Measurements from ENCODE around the gene AUTS2. TPM values are rescaled to one million over a fixed set of nuclear protein-coding genes. Genes with fewer than 3 reads are reported as not detected.

The AUTS2 gene
- total and polyA plus RNA-seq, 2 of the 8 experiments (the other 6 are each of a cell fraction or from before 2014, with no cell fraction given), result 25.9 to 101 TPM

DNA sequence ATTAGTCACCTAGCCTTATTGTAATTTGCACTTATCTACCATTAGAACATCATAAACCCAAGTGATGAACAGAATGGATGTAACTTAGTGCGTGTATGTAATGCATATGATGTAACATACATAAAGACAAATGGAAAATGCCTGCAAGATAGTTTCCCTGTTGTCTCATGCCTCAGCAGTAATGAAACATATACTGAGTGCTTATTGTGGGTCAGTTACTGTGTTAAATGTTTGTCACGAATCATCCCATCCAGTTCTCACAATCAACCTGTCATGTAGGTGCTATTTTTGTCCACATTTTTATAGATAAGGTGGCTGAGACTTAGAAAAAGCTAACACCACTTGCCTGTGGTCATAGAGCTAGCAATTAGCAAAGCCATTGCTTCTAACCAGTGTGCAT is 350.8 kb downstream of the AUTS2 start:
- Histone ChIP-seq H4K5ac (ENCODE audit: insufficient read length, low read depth, low read length) (no peak overlapping the region), H2BK20ac (ENCODE audit: low read length) (no peak overlapping the region), H3K9ac (replicated peaks in 1 of 4; ENCODE audit: extremely low read depth in 1 of 4, low read depth in 3 of 4, low read length in 3 of 4) (no peak overlapping the region), H2BK12ac (ENCODE audit: low read depth, low read length) (no peak overlapping the region), H4K20me1 (replicated peaks in 1 of 2; ENCODE audit: control insufficient read depth in 1 of 2, insufficient read depth in 2 of 2, low read length in 2 of 2) (no peaks in the 10 kb centered on the region), H2BK120ac (replicated peaks; ENCODE audit: low read depth, low read length) (no peak overlapping the region), H3K79me2 (ENCODE audit: control insufficient read depth in 1 of 2, insufficient read depth in 2 of 2, low read length in 2 of 2) (no peaks in the 10 kb centered on the region), H3K9me3 (ENCODE audit: insufficient read depth in 2 of 2, low read depth in 1 of 2, low read length in 1 of 2) (no peaks in the 10 kb centered on the region), H2BK15ac (ENCODE audit: low read length) (no peak overlapping the region), H3K4me2 (ENCODE audit: insufficient read depth in 1 of 2, low read depth in 2 of 2, low read length in 2 of 2) (no peak overlapping the region), H4K91ac (replicated peaks; ENCODE audit: insufficient read length, low read length) (no peak overlapping the region), H4K8ac (ENCODE audit: extremely low read depth, insufficient read depth, low read length) (no peak overlapping the region), H3K56ac (replicated peaks; ENCODE audit: insufficient read length, low read depth, low read length) (no peak overlapping the region), H3K4ac (replicated peaks; ENCODE audit: insufficient read length, low read depth, low read length) (no peak overlapping the region), H3K27me3 (replicated peaks in 1 of 4; ENCODE audit: control insufficient read depth in 3 of 4, extremely low read depth in 1 of 4, insufficient read depth in 3 of 4, low read length in 3 of 4) (no peaks in the 10 kb centered on the region), H2AK5ac (ENCODE audit: low read depth, low read length) (no peak overlapping the region), H3K27ac (ENCODE audit: low read depth, low read length) (no peak overlapping the region), H3K36me3 (ENCODE audit: control insufficient read depth in 2 of 4, insufficient read depth in 4 of 4, low read length in 3 of 4) (no peaks in the 10 kb centered on the region), H3K14ac (ENCODE audit: insufficient read length) (no peak overlapping the region), H2AFZ (ENCODE audit: low read length) (no peak overlapping the region), H3K4me1 (replicated peaks in 1 of 4; ENCODE audit: control insufficient read depth in 3 of 4, insufficient read depth in 4 of 4, low read length in 3 of 4) (0 out of 7 replicates have a peak, but pooled peaks cover 0 to 2% (median 0%) of the 10 kb centered on the region in 4 experiments), H3K23me2 (ENCODE audit: low read depth, low read length) (no peaks in the 10 kb centered on the region), H3K4me3 (ENCODE audit: extremely low read depth in 1 of 4, insufficient read depth in 2 of 4, low read depth in 3 of 4, low read length in 4 of 4) (no peak overlapping the region), H3K18ac (ENCODE audit: extremely low read depth, low read length) (no peak overlapping the region), H3K23ac (ENCODE audit: insufficient read length) (no peak overlapping the region), H3K79me1 (ENCODE audit: low read depth, low read length) (no peaks in the 10 kb centered on the region), H2BK5ac (ENCODE audit: low read depth, low read length) (no peak overlapping the region)
- WGBS, 2 experiments (ENCODE audit: extremely low coverage in 1 of 2, insufficient coverage in 1 of 2, insufficient read length in 1 of 2, insufficient replicate concordance in 2 of 2, low coverage in 1 of 2, low lambda C conversion rate in 2 of 2, missing lambda C conversion rate in 1 of 2), result 90% methylated on average over 2 of the region's 2 CpGs; no CpG with 5 or more reads in 1 of the 2 experiments
- no peak for DNase-seq (ENCODE audit: low read depth in 1 of 2, low spot score in 2 of 2)
- ChIA-PET CTCF (ENCODE audit: partially characterized antibody) (no interaction called here), POLR2A (ENCODE audit: partially characterized antibody) (no interaction called here)
- FAIRE-seq, result no peak
- TF ChIP-seq CHD2 (IDR thresholded peaks at IDR 0.05; ENCODE audit: low read length) (no peak), GABPA (IDR thresholded peaks at IDR 0.05; ENCODE audit: borderline replicate concordance, insufficient read depth, low read length) (no peak), BRCA1 (IDR thresholded peaks at IDR 0.05; ENCODE audit: low read depth, low read length) (no peak)
